PC-3 (cell line): ENCODE measurements around the gene BIK.

ENCODE experiments used
- EZH2 ChIP-seq: fragments of 300-600 bp; sonication (generic); IDR thresholded peaks from one replicate; pipeline ENCODE4 v1.6.1; 2017; ENCODE audit warnings: antibody characterized with exemption, mild to moderate bottlenecking, low read length; ENCODE audit not compliant: unreplicated experiment
- EZH2phosphoT487 ChIP-seq: fragments of 300-600 bp; sonication (generic); IDR thresholded peaks from 2 replicates; pipeline ENCODE4 v1.6.1; 2018; ENCODE audit warnings: mild to moderate bottlenecking, antibody characterized with exemption, low read length, borderline replicate concordance
- TF ChIP-seq, protein P1 (sequence below): fragments of 300-600 bp; sonication (generic); conservative IDR thresholded peaks from 2 replicates; pipeline ENCODE4 v1.5.1; 2017; ENCODE audit warnings: antibody characterized with exemption, low read depth, mild to moderate bottlenecking, low read length

DNA sequence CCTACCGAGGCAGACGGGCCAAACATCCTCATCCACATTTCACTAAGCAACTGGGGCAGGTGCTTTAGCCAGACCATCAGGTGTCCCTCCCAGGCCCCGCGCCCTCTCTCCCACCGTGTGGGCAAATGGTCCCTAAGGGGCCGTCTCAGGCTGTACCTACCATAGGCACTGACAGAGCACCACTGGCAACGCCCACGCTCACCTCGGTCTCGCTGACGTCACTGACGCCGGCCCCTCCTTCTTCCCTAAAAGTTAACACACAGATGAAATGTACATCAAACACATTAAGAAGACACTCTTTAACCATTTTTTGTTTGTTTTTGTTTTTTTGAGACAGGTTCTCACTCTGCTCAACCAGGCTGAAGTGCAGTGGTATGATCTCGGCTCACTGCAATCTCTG lies 30.8 kb upstream of the BIK start:
- TF ChIP-seq EZH2phosphoT487 (no peak), EZH2 (no peak)
- TF ChIP-seq, protein P1, sequence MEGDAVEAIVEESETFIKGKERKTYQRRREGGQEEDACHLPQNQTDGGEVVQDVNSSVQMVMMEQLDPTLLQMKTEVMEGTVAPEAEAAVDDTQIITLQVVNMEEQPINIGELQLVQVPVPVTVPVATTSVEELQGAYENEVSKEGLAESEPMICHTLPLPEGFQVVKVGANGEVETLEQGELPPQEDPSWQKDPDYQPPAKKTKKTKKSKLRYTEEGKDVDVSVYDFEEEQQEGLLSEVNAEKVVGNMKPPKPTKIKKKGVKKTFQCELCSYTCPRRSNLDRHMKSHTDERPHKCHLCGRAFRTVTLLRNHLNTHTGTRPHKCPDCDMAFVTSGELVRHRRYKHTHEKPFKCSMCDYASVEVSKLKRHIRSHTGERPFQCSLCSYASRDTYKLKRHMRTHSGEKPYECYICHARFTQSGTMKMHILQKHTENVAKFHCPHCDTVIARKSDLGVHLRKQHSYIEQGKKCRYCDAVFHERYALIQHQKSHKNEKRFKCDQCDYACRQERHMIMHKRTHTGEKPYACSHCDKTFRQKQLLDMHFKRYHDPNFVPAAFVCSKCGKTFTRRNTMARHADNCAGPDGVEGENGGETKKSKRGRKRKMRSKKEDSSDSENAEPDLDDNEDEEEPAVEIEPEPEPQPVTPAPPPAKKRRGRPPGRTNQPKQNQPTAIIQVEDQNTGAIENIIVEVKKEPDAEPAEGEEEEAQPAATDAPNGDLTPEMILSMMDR = no peak
